GM19193 (cell line): ENCODE data around the gene TRAPPC3.
A peak's percentile ranks its signal among the peaks of the same experiment; 100 is the strongest.

Experiments
- POLR2A ChIP-seq: IDR thresholded peaks from 4 replicates; pipeline ENCODE4 v1.6.1; 2011; ENCODE audit not compliant: insufficient read depth, insufficient read length; ENCODE audit errors: extremely low read depth

The TRAPPC3 gene

GRCh38 chr1:36092166-36092797, 57.0 kb downstream of the TRAPPC3 start:
- TF ChIP-seq POLR2A, result no peak

GRCh38 chr1:36091698-36092097, 57.6 kb downstream of the TRAPPC3 start:
- TF ChIP-seq POLR2A, result no peak

- no peak for TF ChIP-seq POLR2A
Measured at GRCh38 chr1:36091141-36091540, 58.1 kb downstream of the TRAPPC3 start.

DNA sequence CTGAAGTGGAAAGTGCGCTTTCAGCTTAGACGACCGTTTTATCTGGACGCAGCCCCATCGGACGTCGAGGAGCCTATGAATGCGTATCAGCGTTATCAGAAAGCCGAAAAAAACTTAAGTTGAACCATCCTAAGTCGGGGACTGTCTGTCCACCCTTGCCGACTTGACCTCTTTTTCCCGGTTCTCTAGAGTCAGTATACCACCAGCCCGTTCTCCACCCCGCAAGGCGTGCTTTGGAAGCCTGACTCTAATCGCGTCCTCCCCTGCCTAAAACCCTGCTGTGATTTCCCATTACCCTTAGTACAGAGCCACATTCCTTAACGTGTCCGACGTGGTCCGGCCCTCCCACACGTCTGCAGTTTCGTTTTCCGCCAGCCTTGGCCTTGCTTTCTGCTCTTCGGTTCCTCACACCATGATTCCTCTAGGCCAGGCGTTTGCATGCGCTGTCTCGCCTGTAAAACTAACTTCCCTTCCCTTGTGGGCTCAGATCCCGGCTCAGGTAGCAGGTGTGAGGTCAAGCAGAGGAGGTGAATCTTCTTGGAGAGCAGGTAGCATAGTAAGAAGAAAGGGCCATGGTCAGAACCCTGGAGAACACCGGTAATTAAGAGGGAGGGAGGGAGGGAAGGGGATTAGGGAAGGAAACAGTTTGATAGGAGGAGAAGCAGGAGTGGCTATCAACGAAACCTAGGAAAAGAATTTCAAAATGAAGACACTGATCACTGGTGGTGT, 59.7 kb downstream of the TRAPPC3 start:
- TF ChIP-seq POLR2A, result no peak

DNA sequence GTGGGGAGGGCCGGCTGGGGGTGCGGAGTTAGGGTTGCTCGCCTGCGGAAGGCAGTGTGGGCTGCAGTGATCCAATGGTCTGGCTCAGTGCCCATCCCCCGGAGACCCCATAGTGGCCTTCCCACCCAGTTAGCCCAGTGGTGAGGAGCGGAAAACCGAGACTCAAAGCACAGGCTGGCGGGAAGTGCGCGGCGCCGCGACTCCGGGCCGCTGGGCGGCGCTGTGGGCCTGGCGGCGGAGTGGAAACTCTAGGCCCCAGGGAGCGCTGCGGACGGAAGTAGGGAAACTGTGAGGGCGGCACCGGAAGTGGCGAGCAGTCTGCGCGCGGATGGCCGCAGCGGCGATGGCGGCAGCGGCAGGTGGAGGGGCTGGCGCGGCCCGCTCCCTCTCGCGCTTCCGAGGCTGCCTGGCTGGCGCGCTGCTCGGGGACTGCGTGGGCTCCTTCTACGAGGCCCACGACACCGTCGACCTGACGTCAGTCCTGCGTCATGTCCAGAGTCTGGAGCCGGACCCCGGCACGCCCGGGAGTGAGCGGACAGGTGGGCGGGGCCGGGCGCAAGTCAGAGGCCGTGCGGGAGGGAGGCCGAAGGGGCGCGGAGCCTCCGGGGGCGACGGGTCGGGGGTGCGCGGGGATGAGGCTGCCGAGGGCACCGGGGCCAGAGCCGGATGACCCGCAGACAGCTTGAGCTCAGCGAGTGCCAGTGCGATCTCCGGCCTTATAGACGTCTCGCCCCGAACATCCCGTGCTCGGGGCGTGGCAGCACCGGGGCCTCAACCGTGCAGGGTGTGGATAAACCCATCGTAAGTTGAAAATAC, 60.5 kb downstream of the TRAPPC3 start, which contains the start of gene ADPRS:
TSS of gene ADPRS (plus strand) at position 316 of the 816 bp plus-strand sequence. CDS start at position 329, 13 bp downstream.
- peak; percentile 98 for TF ChIP-seq POLR2A

DNA sequence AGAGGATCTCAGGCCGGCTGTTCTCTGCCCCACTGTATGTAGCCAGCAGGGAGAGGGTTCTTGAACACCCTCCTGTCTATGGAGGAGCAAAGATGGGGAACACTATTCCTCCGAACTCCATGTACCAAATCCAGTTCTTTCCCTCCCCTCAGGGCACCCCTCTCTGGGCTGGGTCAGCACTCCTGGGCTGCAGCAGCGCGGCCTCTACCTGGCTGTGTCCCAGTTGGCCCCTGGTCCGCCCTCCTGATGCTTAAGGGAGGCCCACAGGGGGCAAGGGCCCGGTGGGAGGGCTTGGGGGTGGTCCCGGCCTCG, 61.1 kb downstream of the TRAPPC3 start:
- TF ChIP-seq POLR2A, result no peak

- TF ChIP-seq POLR2A, result no peak
Measured at GRCh38 chr1:36087233-36088123, 61.8 kb downstream of the TRAPPC3 start.
